GM21529 (cell line): Measurements from ENCODE around the gene COG3.

Source experiments
- ATAC-seq: cut with Tn5 transposase; IDR thresholded peaks from one replicate; pipeline ENCODE4 v1.9.1; 2021; ENCODE audit not compliant: unreplicated experiment

COG3 gene

GRCh38 chr13:45445053-45445452, 19.7 kb upstream of the COG3 start:
- no peak for ATAC-seq

- no peak for ATAC-seq
These were observed 18.6 kb upstream of the COG3 start for GRCh38 chr13:45446181-45446580.

DNA sequence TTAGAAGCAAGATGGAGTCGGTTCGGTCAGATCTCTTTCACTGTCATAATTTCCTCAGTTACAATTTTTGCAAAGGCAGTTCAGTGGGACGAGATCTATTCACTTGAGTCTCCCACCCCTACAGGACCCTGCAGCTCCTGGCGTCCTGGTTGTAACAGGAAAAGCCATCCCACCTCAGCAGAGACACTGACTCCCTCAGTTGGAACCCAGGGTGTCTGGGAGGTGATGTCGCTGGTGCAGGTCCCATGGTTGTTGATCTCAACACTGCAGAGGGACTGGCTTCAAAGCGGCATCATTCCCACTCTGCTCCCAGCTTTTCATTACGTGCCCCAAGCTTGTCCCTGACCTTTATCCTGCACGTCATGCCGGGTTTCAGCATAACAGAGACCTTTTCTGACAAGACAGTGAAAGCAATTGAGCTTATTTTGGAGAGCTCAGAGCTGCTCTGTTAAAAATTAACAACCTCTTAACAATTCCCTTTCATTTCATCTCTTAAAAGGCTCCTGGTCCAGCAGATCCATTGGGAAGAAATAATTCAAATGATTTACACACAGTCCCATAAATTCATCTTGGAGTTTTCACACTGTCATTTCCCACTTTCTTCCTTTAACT, 17.6 kb upstream of the COG3 start:
- no peak for ATAC-seq

- ATAC-seq: no peak
These were observed 15.7 kb upstream of the COG3 start for GRCh38 chr13:45448965-45449559.

DNA sequence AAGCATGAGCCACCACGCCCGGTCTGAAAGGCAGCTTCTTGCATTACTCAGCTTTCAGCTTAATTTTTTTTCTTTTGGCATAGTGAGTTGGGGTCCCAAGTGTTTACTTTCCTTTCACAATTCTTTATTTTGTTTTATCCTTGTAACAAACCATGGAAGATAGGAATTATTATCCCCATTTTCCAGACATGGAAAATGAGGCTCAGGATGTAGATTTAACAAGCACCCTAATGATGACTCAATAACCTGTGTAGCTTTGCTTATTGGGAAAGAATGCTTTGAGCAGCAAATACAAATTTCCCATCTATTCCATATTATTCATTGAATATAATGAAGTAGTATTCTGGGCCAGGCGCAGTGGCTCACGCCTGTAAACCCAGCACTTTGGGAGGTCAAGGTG, 13.5 kb upstream of the COG3 start:
- ATAC-seq: no peak

DNA sequence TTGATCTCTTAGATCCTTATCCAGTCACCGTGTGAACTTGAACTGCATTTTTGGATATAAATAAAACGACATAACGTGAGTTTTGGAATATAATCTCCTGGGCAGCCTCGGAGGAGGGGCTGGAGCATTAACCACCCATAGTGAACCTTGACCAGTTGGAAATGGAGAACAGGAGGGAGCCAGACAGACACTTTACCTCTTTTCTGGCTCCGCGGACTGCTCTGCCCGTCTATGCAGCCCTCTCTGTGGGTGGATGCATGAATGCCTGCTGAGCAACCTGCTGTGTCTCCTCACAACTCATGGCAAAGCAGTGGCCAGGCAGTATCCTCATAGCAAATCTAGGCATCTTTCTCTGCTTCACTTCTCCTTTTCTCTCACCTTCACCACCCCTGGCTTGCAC, 10.5 kb upstream of the COG3 start:
- no peak for ATAC-seq

- ATAC-seq: no peak
These were observed 8.4 kb upstream of the COG3 start for GRCh38 chr13:45456196-45456972.

GRCh38 chr13:45464141-45464686, 525 bp upstream of the COG3 start:
- no peak for ATAC-seq

- ATAC-seq: no peak
These were observed 1.6 kb downstream of the COG3 start for GRCh38 chr13:45466359-45466758.

- no peak for ATAC-seq
These were observed 3.9 kb downstream of the COG3 start for GRCh38 chr13:45468635-45469034.

DNA sequence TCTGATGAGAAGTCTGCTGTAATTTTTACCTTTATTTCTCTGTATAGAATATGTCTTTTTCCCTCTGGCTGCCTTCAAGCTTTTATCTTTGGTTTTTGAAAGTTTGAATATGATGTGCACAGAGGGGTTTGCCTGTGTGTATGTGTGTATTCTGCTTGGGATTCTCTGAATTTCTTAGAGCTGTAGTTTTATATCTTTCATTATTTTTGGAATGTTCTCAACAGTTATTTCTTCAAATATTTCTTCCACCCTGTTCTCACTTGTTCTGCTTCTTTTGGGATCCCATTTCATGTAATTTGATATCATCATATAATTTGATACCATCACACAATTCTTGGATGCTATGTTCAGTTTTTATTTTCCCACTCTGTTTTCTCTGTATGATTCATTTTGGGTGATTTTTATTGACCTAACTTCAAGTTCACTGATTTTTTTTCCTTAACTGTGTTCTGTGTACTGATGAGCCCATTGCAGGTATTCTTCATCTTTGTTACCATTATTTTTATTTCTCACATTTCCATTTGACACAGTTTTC, 7.5 kb downstream of the COG3 start:
- ATAC-seq: no peak

GRCh38 chr13:45473627-45474026, 8.9 kb downstream of the COG3 start:
- no peak for ATAC-seq

- peak; percentile 59 for ATAC-seq
These were observed 10.1 kb downstream of the COG3 start for GRCh38 chr13:45474584-45475454.

- no peak for ATAC-seq
These were observed 14.9 kb downstream of the COG3 start for GRCh38 chr13:45479661-45480060.

- ATAC-seq: no peak
These were observed 16.9 kb downstream of the COG3 start for GRCh38 chr13:45481688-45482087.

DNA sequence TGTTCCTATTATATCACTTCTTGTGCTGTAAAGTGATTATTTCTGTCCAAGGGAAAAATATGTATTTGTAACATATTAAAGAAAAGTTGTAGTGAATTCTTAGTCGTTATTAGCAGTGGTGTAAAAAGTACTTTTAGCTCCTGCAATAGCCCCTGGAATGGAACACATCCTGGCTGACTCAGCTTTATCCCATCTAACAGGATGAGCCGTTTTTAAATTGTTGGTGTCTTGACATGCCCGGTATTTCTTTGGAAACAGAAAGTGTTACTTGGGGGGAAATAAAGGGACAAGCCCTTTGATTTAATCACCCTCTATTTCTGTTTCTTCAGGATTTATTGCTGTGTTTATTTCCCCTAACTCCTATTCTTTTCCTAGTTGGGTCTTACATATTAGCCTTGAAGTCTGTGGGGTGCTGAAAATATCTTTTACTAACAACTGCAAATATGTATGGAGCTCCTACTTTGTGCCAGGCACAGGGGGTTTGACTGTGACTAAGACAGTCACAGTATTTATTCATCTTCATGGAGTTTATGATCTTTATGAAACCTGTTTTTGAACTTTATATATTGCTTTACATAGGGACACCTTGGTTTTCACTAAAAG, 17.9 kb downstream of the COG3 start:
- ATAC-seq: no peak

- ATAC-seq: no peak
These were observed 22.9 kb downstream of the COG3 start for GRCh38 chr13:45487604-45488003.

GRCh38 chr13:45490068-45490467, 25.3 kb downstream of the COG3 start:
- peak; percentile 47 for ATAC-seq

- ATAC-seq: no peak
These were observed 27.8 kb downstream of the COG3 start for GRCh38 chr13:45492538-45492937.

DNA sequence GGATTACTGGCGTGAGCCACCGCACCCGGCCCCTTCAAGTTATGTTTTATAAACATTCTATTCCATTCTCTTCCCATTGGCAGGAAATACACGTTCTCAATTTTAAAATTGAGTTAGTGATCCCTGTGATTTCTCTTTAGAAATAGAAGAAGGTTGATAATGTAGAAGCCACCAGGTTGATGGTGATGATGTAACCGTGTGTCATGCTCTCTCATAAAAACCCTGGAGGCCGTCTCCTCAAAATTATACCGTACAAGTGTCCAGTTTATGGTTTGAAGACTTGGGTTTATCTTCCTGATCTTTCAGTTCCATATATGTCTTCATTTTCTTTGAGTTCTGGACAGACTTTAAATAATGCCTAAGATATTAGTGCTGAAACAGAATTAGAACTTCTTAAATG, 32.2 kb downstream of the COG3 start:
- ATAC-seq: no peak
